Measurements from ENCODE around the gene GPHN.

GRCh38 chr14:66716227-66716626 is 208.3 kb downstream of the GPHN start:
- TF ChIP-seq, protein P1, sequence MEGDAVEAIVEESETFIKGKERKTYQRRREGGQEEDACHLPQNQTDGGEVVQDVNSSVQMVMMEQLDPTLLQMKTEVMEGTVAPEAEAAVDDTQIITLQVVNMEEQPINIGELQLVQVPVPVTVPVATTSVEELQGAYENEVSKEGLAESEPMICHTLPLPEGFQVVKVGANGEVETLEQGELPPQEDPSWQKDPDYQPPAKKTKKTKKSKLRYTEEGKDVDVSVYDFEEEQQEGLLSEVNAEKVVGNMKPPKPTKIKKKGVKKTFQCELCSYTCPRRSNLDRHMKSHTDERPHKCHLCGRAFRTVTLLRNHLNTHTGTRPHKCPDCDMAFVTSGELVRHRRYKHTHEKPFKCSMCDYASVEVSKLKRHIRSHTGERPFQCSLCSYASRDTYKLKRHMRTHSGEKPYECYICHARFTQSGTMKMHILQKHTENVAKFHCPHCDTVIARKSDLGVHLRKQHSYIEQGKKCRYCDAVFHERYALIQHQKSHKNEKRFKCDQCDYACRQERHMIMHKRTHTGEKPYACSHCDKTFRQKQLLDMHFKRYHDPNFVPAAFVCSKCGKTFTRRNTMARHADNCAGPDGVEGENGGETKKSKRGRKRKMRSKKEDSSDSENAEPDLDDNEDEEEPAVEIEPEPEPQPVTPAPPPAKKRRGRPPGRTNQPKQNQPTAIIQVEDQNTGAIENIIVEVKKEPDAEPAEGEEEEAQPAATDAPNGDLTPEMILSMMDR (IDR thresholded peaks at IDR 0.05): no peak
- TF ChIP-seq POLR2AphosphoS5 (IDR thresholded peaks at IDR 0.05): no peak
- no peak for TF ChIP-seq POLR2A (IDR thresholded peaks at IDR 0.05)

Data from prostate gland (tissue), 2 donors.